ENCODE data around the gene SUCLG2.

- TF ChIP-seq CTCF (IDR thresholded peaks at IDR 0.05) (no peak), POLR2A (IDR thresholded peaks at IDR 0.05) (no peak)
Observed at GRCh38 chr3:67605377-67605776, 49.0 kb downstream of the SUCLG2 start.
